Measurements from ENCODE around the gene JAZF1.

DNA sequence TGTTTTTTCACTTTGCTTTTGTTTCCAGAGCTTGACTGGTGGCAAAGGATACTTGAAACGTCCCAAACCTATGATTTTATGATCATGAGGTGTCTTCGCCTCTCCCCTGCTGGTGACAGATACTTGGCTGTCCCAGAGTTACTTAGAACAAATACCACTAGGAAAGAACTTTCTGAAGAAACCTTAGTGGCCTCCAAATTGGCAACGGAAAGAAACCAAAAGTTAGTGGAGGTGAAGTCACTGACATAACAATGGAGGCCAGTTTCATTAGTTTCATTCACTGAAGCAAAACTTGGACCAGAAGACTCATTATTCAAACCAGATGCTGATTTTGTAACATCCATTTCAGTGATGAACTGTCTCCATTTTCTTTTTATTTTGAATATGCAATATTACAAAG, 68.6 kb downstream of the JAZF1 start:
- TF ChIP-seq EP300 (IDR thresholded peaks at IDR 0.05; ENCODE audit: borderline replicate concordance), result no peak
- TF ChIP-seq CREB1 (IDR thresholded peaks at IDR 0.05; ENCODE audit: low read depth), result no peak
- TF ChIP-seq TCF12 (IDR thresholded peaks at IDR 0.05; ENCODE audit: low read depth), result no peak
- no peak for TF ChIP-seq YY1 (IDR thresholded peaks at IDR 0.05; ENCODE audit: low read depth)
- TF ChIP-seq CEBPB (IDR thresholded peaks at IDR 0.05), result no peak
- TF ChIP-seq TAF1 (IDR thresholded peaks at IDR 0.05; ENCODE audit: low read depth), result no peak
- TF ChIP-seq NFIC (IDR thresholded peaks at IDR 0.05), result no peak
- no peak for TF ChIP-seq TEAD4 (IDR thresholded peaks at IDR 0.05)
- TF ChIP-seq, protein P1, sequence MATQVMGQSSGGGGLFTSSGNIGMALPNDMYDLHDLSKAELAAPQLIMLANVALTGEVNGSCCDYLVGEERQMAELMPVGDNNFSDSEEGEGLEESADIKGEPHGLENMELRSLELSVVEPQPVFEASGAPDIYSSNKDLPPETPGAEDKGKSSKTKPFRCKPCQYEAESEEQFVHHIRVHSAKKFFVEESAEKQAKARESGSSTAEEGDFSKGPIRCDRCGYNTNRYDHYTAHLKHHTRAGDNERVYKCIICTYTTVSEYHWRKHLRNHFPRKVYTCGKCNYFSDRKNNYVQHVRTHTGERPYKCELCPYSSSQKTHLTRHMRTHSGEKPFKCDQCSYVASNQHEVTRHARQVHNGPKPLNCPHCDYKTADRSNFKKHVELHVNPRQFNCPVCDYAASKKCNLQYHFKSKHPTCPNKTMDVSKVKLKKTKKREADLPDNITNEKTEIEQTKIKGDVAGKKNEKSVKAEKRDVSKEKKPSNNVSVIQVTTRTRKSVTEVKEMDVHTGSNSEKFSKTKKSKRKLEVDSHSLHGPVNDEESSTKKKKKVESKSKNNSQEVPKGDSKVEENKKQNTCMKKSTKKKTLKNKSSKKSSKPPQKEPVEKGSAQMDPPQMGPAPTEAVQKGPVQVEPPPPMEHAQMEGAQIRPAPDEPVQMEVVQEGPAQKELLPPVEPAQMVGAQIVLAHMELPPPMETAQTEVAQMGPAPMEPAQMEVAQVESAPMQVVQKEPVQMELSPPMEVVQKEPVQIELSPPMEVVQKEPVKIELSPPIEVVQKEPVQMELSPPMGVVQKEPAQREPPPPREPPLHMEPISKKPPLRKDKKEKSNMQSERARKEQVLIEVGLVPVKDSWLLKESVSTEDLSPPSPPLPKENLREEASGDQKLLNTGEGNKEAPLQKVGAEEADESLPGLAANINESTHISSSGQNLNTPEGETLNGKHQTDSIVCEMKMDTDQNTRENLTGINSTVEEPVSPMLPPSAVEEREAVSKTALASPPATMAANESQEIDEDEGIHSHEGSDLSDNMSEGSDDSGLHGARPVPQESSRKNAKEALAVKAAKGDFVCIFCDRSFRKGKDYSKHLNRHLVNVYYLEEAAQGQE (IDR thresholded peaks at IDR 0.05; ENCODE audit: low read depth), result no peak
- TF ChIP-seq, protein P2, sequence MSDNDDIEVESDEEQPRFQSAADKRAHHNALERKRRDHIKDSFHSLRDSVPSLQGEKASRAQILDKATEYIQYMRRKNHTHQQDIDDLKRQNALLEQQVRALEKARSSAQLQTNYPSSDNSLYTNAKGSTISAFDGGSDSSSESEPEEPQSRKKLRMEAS (IDR thresholded peaks at IDR 0.05), result no peak
- no peak for TF ChIP-seq FOXM1 (IDR thresholded peaks at IDR 0.05; ENCODE audit: borderline replicate concordance, low read depth)
- no peak for TF ChIP-seq RAD21 (IDR thresholded peaks at IDR 0.05; ENCODE audit: low read depth)
